ENCODE results near the gene RBFOX2. TPM values are rescaled to one million over a fixed set of nuclear protein-coding genes. Genes with fewer than 3 reads are reported as not detected.

RBFOX2 gene
- total RNA-seq, 1 donor from 2014 or later, result 147 TPM

GRCh38 chr22:35785181-35785923 lies 243.3 kb downstream of the RBFOX2 start:
- Mint-ChIP-seq H3K4me3 (ENCODE audit: unreplicated experiment) (no peak overlapping the region), H3K27ac (ENCODE audit: unreplicated experiment) (peak overlapping the region; percentile 62), H3K36me3 (ENCODE audit: low read depth) (peaks cover 12% of the 10 kb centered on the region), H3K27me3 (ENCODE audit: low read depth) (no peaks in the 10 kb centered on the region), H3K4me1 (ENCODE audit: low read depth) (peaks cover 61% of the 10 kb centered on the region), H3K9me3 (ENCODE audit: low read depth) (no peaks in the 10 kb centered on the region)
- DNase-seq (ENCODE audit: low spot score), result no peak
- no peak for TF ChIP-seq CTCF (IDR thresholded peaks at IDR 0.05)

- Mint-ChIP-seq H3K4me1 (ENCODE audit: low read depth) (peaks cover 67% of the 10 kb centered on the region), H3K9me3 (ENCODE audit: low read depth) (no peaks in the 10 kb centered on the region)
These were observed 244.0 kb downstream of the RBFOX2 start for GRCh38 chr22:35784633-35785032.

GRCh38 chr22:35783943-35784614 lies 244.5 kb downstream of the RBFOX2 start:
- Mint-ChIP-seq H3K27ac (ENCODE audit: unreplicated experiment) (peak overlapping the region; percentile 88), H3K27me3 (ENCODE audit: low read depth) (no peaks in the 10 kb centered on the region), H3K36me3 (ENCODE audit: low read depth) (peaks cover 12% of the 10 kb centered on the region), H3K4me3 (ENCODE audit: unreplicated experiment) (no peak overlapping the region), H3K9me3 (ENCODE audit: low read depth) (no peaks in the 10 kb centered on the region), H3K4me1 (ENCODE audit: low read depth) (peaks cover 71% of the 10 kb centered on the region)
- no peak for TF ChIP-seq CTCF (IDR thresholded peaks at IDR 0.05)
- DNase-seq (ENCODE audit: low spot score), result no peak

More at GRCh38 chr22:35784633-35785032, 244.0 kb downstream of the RBFOX2 start:
- TF ChIP-seq CTCF (IDR thresholded peaks at IDR 0.05), result no peak
- H3K27me3 Mint-ChIP-seq (ENCODE audit: low read depth), result no peaks in the 10 kb centered on the region
- H3K27ac Mint-ChIP-seq (ENCODE audit: unreplicated experiment), result peak overlapping the region; percentile 88
- H3K4me3 Mint-ChIP-seq (ENCODE audit: unreplicated experiment), result no peak overlapping the region
- peaks cover 13% of the 10 kb centered on the region for H3K36me3 Mint-ChIP-seq (ENCODE audit: low read depth)
- no peak for DNase-seq (ENCODE audit: low spot score)

- H3K9me3 Mint-ChIP-seq (ENCODE audit: low read depth), result no peaks in the 10 kb centered on the region
- no peak for TF ChIP-seq CTCF (IDR thresholded peaks at IDR 0.05)
- no peaks in the 10 kb centered on the region for H3K27me3 Mint-ChIP-seq (ENCODE audit: low read depth)
- peaks cover 81% of the 10 kb centered on the region for H3K4me1 Mint-ChIP-seq (ENCODE audit: low read depth)
- peaks cover 9% of the 10 kb centered on the region for H3K36me3 Mint-ChIP-seq (ENCODE audit: low read depth)
- no peak for DNase-seq (ENCODE audit: low spot score)
- H3K27ac Mint-ChIP-seq (ENCODE audit: unreplicated experiment), result peak overlapping the region; percentile 78
- H3K4me3 Mint-ChIP-seq (ENCODE audit: unreplicated experiment), result no peak overlapping the region
These were observed 246.1 kb downstream of the RBFOX2 start for GRCh38 chr22:35782504-35782903.

GRCh38 chr22:35781898-35782297 lies 246.7 kb downstream of the RBFOX2 start:
- no peaks in the 10 kb centered on the region for H3K9me3 Mint-ChIP-seq (ENCODE audit: low read depth)
- no peaks in the 10 kb centered on the region for H3K27me3 Mint-ChIP-seq (ENCODE audit: low read depth)
- H3K36me3 Mint-ChIP-seq (ENCODE audit: low read depth), result peaks cover 9% of the 10 kb centered on the region
- H3K4me3 Mint-ChIP-seq (ENCODE audit: unreplicated experiment), result no peak overlapping the region
- DNase-seq (ENCODE audit: low spot score), result no peak
- peak overlapping the region; percentile 78 for H3K27ac Mint-ChIP-seq (ENCODE audit: unreplicated experiment)
- peaks cover 86% of the 10 kb centered on the region for H3K4me1 Mint-ChIP-seq (ENCODE audit: low read depth)
- no peak for TF ChIP-seq CTCF (IDR thresholded peaks at IDR 0.05)

All from chondrocyte (in vitro differentiated cells).